ENCODE results near the gene CARD14. TPM values are rescaled to one million over a fixed set of nuclear protein-coding genes. Genes with fewer than 3 reads are reported as not detected.

The CARD14 gene
- total and polyA plus RNA-seq, 2 of the 13 experiments (the other 11 are each of a cell fraction or from before 2014, with no cell fraction given), result 0.11 TPM; not detected in 1

DNA sequence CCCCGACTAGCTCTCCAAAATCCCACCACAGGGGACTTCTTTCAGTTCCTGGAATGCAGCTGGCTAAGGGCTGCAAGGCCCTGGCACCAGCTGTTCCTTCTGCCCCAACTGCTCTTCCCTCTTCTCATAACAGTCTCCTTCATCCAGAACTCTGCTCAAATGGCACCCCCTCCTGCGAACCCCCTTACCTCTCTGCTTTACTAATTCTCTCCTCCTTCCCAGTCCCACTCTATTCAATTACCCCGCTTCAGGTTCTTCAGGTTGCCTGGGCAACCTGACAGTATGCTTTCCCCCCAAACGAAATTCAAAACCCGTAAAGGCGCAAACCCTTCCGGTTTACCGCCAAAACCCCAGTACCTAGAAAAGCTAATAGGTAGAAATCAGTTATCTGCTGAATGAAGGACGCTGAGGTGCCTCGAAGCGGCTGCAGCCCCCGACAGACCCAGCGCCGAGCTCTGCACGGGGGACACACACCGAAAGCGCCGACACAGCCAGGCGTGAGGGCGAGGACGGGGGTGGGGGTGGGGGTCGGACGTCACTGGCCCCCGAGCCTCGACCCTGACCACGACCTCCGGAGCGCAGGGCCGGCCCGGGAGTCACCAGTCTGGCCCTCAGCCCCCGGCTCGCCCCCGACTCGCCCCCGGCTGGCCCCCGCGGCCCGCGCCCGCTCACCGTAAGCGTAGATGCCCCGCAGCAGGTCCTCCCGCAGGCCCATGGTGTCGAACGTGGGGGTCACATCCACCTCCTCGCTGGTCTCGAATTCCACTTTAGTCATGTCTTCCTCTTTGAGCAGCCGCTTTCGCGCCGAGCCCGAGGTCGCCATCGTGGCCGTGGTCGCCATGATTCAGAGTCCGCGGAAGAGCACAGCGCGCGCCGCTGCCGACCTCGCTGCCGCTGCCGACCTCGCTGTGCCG, 23.5 kb upstream of the CARD14 start:
- WGBS (ENCODE audit: low lambda C conversion rate), result under 1% methylated on average over 41 of the region's 69 CpGs
- peak; percentile 10 for ATAC-seq
- no peak for FAIRE-seq
- no peaks in the 10 kb centered on the region for H3K9me3 ChIP-seq (ENCODE audit: low read length)
- H3K4me1 ChIP-seq (ENCODE audit: insufficient read depth, low read length), result peaks cover 39% of the 10 kb centered on the region
- CTCF ChIA-PET (ENCODE audit: low intra/inter-chr PET ratio, low total read pairs), result no interaction called here
- peaks cover 26% of the 10 kb centered on the region for H4K20me1 ChIP-seq (ENCODE audit: insufficient read depth, low read length)
- H3K27me3 ChIP-seq (ENCODE audit: control insufficient read depth in 1 of 2, insufficient read depth in 2 of 2, low read length in 2 of 2), result peaks cover 0 to 2% of the 10 kb centered on the region in 2 experiments; a peak in 1 of 5 replicates
- peaks cover 47% of the 10 kb centered on the region for H3K79me2 ChIP-seq (ENCODE audit: insufficient read depth, low read length)
- H3K36me3 ChIP-seq (replicated peaks in 1 of 2; ENCODE audit: control insufficient read depth in 1 of 2, insufficient read depth in 2 of 2, low read length in 2 of 2), result peaks cover 14 to 39% of the 10 kb centered on the region in 2 experiments
- peak overlapping the region; percentile 61 for H3K27ac ChIP-seq (ENCODE audit: extremely low read length, insufficient read depth, low read length)
- peak overlapping the region; percentile 96 for H3K9ac ChIP-seq (ENCODE audit: insufficient read depth, low read depth, low read length)
- H3K4me2 ChIP-seq (ENCODE audit: low read depth, low read length), result peak overlapping the region; percentile 94
- POLR2A ChIA-PET, result interaction anchor here (0.7 to 1.9 kb wide), 11 partner anchors 12 to 215 kb away, joined by 3 to 13 read pairs (median 5); partner anchors contain the start of gene GAA
- peak overlapping the region; percentile 84 to 88 (median 85) for H3K4me3 ChIP-seq (replicated peaks in 1 of 3; ENCODE audit: insufficient read depth in 1 of 3, low read depth in 2 of 3, low read length in 3 of 3)
- DNase-seq (ENCODE audit: low spot score), result no peak
- in situ Hi-C loops (cut with HindIII; ENCODE audit: extremely low pct_ligation_motif_present, low pct_unique_long_range_greater_than_20kb) (loop anchor here (5.0 kb wide), 1 partner anchor 111 kb away; no protein-coding TSS in a partner anchor), intact Hi-C loops (cut with micrococcal nuclease; ENCODE audit: unreplicated experiment) (loop anchor here (2.0 to 5.0 kb wide), 2 partner anchors 51 to 116 kb away; no protein-coding TSS in a partner anchor)
- H2AFZ ChIP-seq (ENCODE audit: low read length), result no peak overlapping the region
- no TSS peak for BruUV-seq (replicated peaks)
- TF ChIP-seq KLF9 (CRISPR knock-in tag; IDR thresholded peaks at IDR 0.05; ENCODE audit: low read depth) (no peak), ETV6 (CRISPR knock-in tag; conservative IDR thresholded peaks at IDR 0.05) (peak; percentile 78; the same call in 1 of the 2 replicates), ZC3H4 (CRISPR knock-in tag; IDR thresholded peaks at IDR 0.05; ENCODE audit: borderline replicate concordance) (no peak), HOXD1 (CRISPR knock-in tag; IDR thresholded peaks at IDR 0.05) (peak; percentile 33; the same call in 1 of the 2 replicates), GPN1 (CRISPR knock-in tag; IDR thresholded peaks at IDR 0.05; ENCODE audit: borderline replicate concordance) (peak; percentile 87; the same call in 1 of the 2 replicates), JARID2 (CRISPR knock-in tag; IDR thresholded peaks at IDR 0.05; ENCODE audit: insufficient replicate concordance) (no peak), ZNF781 (CRISPR knock-in tag; IDR thresholded peaks at IDR 0.05; ENCODE audit: borderline replicate concordance, not compliant biosample characterization) (no peak), BCL6 (CRISPR knock-in tag; IDR thresholded peaks at IDR 0.05) (no peak), TBX2 (CRISPR knock-in tag; IDR thresholded peaks at IDR 0.05; ENCODE audit: borderline replicate concordance) (no peak), BORCS8-MEF2B (CRISPR knock-in tag; IDR thresholded peaks at IDR 0.05) (no peak), NRL (CRISPR knock-in tag; IDR thresholded peaks at IDR 0.05; ENCODE audit: borderline replicate concordance) (0 out of 2 replicates have a peak, but pooled peaks have one; percentile 3)
- TF ChIP-seq, protein P1, sequence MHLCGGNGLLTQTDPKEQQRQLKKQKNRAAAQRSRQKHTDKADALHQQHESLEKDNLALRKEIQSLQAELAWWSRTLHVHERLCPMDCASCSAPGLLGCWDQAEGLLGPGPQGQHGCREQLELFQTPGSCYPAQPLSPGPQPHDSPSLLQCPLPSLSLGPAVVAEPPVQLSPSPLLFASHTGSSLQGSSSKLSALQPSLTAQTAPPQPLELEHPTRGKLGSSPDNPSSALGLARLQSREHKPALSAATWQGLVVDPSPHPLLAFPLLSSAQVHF (CRISPR knock-in tag; IDR thresholded peaks at IDR 0.05), result no peak
- TF ChIP-seq, protein P2, sequence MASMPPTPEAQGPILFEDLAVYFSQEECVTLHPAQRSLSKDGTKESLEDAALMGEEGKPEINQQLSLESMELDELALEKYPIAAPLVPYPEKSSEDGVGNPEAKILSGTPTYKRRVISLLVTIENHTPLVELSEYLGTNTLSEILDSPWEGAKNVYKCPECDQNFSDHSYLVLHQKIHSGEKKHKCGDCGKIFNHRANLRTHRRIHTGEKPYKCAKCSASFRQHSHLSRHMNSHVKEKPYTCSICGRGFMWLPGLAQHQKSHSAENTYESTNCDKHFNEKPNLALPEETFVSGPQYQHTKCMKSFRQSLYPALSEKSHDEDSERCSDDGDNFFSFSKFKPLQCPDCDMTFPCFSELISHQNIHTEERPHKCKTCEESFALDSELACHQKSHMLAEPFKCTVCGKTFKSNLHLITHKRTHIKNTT (CRISPR knock-in tag; IDR thresholded peaks at IDR 0.05), result 0 out of 2 replicates have a peak, but pooled peaks have one; percentile 64
- TF ChIP-seq, protein P3, sequence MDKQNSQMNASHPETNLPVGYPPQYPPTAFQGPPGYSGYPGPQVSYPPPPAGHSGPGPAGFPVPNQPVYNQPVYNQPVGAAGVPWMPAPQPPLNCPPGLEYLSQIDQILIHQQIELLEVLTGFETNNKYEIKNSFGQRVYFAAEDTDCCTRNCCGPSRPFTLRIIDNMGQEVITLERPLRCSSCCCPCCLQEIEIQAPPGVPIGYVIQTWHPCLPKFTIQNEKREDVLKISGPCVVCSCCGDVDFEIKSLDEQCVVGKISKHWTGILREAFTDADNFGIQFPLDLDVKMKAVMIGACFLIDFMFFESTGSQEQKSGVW (CRISPR knock-in tag; IDR thresholded peaks at IDR 0.05; ENCODE audit: borderline replicate concordance), result 0 out of 2 replicates have a peak, but pooled peaks have one; percentile 29
- TF ChIP-seq, protein P4, sequence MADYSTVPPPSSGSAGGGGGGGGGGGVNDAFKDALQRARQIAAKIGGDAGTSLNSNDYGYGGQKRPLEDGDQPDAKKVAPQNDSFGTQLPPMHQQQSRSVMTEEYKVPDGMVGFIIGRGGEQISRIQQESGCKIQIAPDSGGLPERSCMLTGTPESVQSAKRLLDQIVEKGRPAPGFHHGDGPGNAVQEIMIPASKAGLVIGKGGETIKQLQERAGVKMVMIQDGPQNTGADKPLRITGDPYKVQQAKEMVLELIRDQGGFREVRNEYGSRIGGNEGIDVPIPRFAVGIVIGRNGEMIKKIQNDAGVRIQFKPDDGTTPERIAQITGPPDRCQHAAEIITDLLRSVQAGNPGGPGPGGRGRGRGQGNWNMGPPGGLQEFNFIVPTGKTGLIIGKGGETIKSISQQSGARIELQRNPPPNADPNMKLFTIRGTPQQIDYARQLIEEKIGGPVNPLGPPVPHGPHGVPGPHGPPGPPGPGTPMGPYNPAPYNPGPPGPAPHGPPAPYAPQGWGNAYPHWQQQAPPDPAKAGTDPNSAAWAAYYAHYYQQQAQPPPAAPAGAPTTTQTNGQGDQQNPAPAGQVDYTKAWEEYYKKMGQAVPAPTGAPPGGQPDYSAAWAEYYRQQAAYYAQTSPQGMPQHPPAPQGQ (CRISPR knock-in tag; IDR thresholded peaks at IDR 0.05; ENCODE audit: borderline replicate concordance), result no peak; the same call in 1 of the 2 replicates
